Thyroid gland (tissue), 4 donors: ENCODE results near the gene SCYL1.

Source experiments
- POLR2A ChIP-seq, 2 donors: fragments of 450-650 bp; IDR thresholded peaks; one replicate each; pipeline ENCODE4 v1.6.1; 2017; ENCODE audit warnings: antibody characterized with exemption in 2 of 2, mild to moderate bottlenecking in 2 of 2, moderate library complexity in 1 of 2
- TF ChIP-seq, protein P1 (sequence below), 6 experiments: fragments of 200-600 bp in 3 of 6; fragments of 450-650 bp in 3 of 6; sonication (generic) in 3 of 6; IDR thresholded peaks; one replicate each; pipeline ENCODE4 v1.5.1; 2016 to 2019; ENCODE audit warnings: antibody characterized with exemption in 6 of 6, mild to moderate bottlenecking in 2 of 6, inconsistent platforms in 1 of 6, moderate library complexity in 1 of 6

DNA sequence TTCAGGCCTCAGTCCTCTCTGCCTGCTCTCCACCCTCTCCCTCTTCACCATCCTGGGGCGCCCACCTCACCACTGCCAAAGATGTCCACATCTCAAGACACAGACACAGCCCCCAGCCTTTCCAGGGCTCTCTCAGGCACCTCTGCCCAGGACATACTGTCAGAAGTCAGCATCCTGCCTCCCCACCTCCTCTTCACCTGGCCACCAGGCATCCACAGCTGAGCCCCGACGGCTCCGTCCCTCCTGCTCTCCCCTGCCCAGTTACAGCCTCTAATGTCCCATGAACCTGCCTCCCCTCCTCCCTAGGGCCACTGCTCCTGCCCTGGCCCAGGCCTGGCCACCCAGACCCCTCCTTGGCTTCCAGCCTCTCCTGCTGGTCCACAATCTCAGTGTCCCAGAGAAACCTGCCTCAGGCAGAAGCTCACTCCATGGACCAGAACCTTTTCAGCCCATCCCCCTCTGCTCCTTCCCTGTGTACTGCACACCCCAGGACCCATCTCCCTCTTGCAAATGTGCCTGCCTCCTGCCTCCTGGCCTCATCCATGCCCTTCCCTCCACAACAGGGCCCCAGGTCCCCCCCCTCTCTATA, 30.1 kb downstream of the SCYL1 start:
- TF ChIP-seq, protein P1, sequence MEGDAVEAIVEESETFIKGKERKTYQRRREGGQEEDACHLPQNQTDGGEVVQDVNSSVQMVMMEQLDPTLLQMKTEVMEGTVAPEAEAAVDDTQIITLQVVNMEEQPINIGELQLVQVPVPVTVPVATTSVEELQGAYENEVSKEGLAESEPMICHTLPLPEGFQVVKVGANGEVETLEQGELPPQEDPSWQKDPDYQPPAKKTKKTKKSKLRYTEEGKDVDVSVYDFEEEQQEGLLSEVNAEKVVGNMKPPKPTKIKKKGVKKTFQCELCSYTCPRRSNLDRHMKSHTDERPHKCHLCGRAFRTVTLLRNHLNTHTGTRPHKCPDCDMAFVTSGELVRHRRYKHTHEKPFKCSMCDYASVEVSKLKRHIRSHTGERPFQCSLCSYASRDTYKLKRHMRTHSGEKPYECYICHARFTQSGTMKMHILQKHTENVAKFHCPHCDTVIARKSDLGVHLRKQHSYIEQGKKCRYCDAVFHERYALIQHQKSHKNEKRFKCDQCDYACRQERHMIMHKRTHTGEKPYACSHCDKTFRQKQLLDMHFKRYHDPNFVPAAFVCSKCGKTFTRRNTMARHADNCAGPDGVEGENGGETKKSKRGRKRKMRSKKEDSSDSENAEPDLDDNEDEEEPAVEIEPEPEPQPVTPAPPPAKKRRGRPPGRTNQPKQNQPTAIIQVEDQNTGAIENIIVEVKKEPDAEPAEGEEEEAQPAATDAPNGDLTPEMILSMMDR (IDR thresholded peaks at IDR 0.05) = no peak
- no peak for TF ChIP-seq POLR2A (IDR thresholded peaks at IDR 0.05)
